Activated CD4-positive, alpha-beta memory T cell treated with anti-CD3 and anti-CD28 coated beads for 36 hours (primary cell): ENCODE data around the gene TSPAN1. TPM values are rescaled to one million over a fixed set of nuclear protein-coding genes. Genes with fewer than 3 reads are reported as not detected.

Experiments
- CTCF ChIA-PET: fragments of 350-600 bp; sonication (Branson Sonifier 250); formaldehyde crosslinking; loops from one replicate; lab custom pipeline; 2021; ENCODE audit warnings: antibody characterized with exemption, inconsistent platforms; lab: Charles Lee
- POLR2A ChIA-PET: fragments of 350-600 bp; sonication (Branson Sonifier 250); formaldehyde crosslinking; loops from one replicate; lab custom pipeline; 2021; ENCODE audit warnings: antibody characterized with exemption; lab: Charles Lee
- DNase-seq: peaks from one replicate; pipeline ENCODE4 v3.0.0-alpha.2; 2020
- H3K27ac Mint-ChIP-seq: one replicate; pipeline ENCODE4 v1.8.0; 2021; ENCODE audit warnings: mixed read lengths
- H3K27me3 Mint-ChIP-seq: one replicate; pipeline ENCODE4 v1.8.0; 2021; ENCODE audit warnings: mixed read lengths
- H3K36me3 Mint-ChIP-seq: one replicate; pipeline ENCODE4 v1.8.0; 2021; ENCODE audit warnings: mixed read lengths
- H3K4me1 Mint-ChIP-seq: one replicate; pipeline ENCODE4 v1.8.0; 2021; ENCODE audit warnings: low read depth, mixed read lengths
- H3K4me3 Mint-ChIP-seq: one replicate; pipeline ENCODE4 v1.8.0; 2021; ENCODE audit warnings: mild to moderate bottlenecking, mixed read lengths
- H3K9me3 Mint-ChIP-seq: one replicate; pipeline ENCODE4 v1.8.0; 2021; ENCODE audit warnings: mixed read lengths
- intact Hi-C: fragments of 100-400 bp; cut with micrococcal nuclease; formaldehyde crosslinking; loops from one replicate; pipeline ENCODE4 v1.15.1; 2023
- total RNA-seq, 2 experiments: library from RNA; stranded (reverse); gene quantifications; one replicate each; pipeline ENCODE4 v1.2.3, GENCODE V29; 2021

Gene TSPAN1
- total RNA-seq, 2 experiments from 2014 or later = 0.53 to 0.83 TPM

DNA sequence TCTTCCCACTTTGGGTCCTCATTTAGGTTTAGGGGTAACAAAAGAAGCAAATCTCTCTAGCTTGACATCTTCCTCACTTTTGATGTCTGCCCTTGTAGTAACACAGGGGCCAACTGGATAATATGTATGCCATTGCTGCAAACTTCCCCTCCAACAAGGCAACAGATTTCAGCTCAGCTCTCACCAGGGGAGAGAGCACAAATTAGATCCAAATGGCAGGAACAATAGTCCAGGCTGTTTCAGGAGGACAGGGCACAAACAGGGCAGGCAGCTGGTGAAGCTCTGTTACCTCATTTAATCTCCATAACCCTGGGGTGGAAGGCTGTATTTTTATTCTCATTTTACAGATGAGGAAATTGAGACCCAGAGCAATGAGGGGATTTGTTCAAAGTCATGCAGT lies 38.2 kb upstream of the TSPAN1 start:
- no peak for DNase-seq
- intact Hi-C loops = no loop called here
- H3K27me3 Mint-ChIP-seq = peaks cover 16% of the 10 kb centered on the region
- no peaks in the 10 kb centered on the region for H3K9me3 Mint-ChIP-seq
- H3K4me3 Mint-ChIP-seq = no peak overlapping the region
- ChIA-PET POLR2A (no interaction called here), CTCF (interaction anchor here (0.7 kb wide), 1 partner anchor 17 kb away, joined by 3 read pairs; no protein-coding TSS in a partner anchor)
- H3K27ac Mint-ChIP-seq = no peak overlapping the region
- no peaks in the 10 kb centered on the region for H3K36me3 Mint-ChIP-seq
- peaks cover 14% of the 10 kb centered on the region for H3K4me1 Mint-ChIP-seq

DNA sequence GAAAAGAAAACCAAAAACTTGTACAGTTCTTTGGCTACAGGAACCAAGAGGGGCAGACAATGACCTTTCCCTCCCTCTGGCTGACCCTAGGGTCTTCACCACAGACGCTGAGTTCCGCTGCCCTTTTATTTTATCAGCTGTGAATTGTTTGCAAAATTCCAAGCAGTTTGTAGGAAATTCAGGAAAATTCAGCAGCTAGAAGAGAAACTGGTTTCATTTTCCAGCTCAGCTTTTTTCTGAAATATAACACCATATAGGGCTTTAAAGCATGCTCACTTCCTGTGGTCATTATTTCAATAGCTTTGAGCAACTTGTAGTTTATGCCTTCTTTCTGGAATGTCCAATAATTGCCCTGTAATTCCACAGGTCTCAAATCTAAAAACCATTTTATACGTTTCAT lies 37.0 kb upstream of the TSPAN1 start:
- CTCF ChIA-PET = interaction anchor here (0.7 kb wide), 1 partner anchor 86 kb away, joined by 3 read pairs; no protein-coding TSS in a partner anchor
- Mint-ChIP-seq H3K36me3 (no peaks in the 10 kb centered on the region), H3K27me3 (peaks cover 15% of the 10 kb centered on the region), H3K27ac (no peak overlapping the region), H3K4me3 (no peak overlapping the region), H3K9me3 (no peaks in the 10 kb centered on the region), H3K4me1 (peaks cover 9% of the 10 kb centered on the region)
- no peak for DNase-seq
- intact Hi-C loops = no loop called here
- POLR2A ChIA-PET = no interaction called here

GRCh38 chr1:46148318-46148717 lies 26.6 kb upstream of the TSPAN1 start:
- Mint-ChIP-seq H3K36me3 (no peaks in the 10 kb centered on the region), H3K27me3 (no peaks in the 10 kb centered on the region), H3K9me3 (no peaks in the 10 kb centered on the region), H3K4me3 (no peak overlapping the region), H3K4me1 (no peaks in the 10 kb centered on the region), H3K27ac (no peak overlapping the region)
- DNase-seq = no peak
- CTCF ChIA-PET = interaction anchor here (0.6 kb wide), 1 partner anchor 385 kb away, joined by 3 read pairs; no protein-coding TSS in a partner anchor
- POLR2A ChIA-PET = no interaction called here
- intact Hi-C loops = no loop called here

- no peak for DNase-seq
- H3K27ac Mint-ChIP-seq = no peak overlapping the region
- POLR2A ChIA-PET = no interaction called here
Observed at GRCh38 chr1:46150085-46150484, 24.8 kb upstream of the TSPAN1 start.

GRCh38 chr1:46152016-46152415 lies 22.9 kb upstream of the TSPAN1 start:
- Mint-ChIP-seq H3K27ac (no peak overlapping the region), H3K36me3 (no peaks in the 10 kb centered on the region), H3K9me3 (no peaks in the 10 kb centered on the region), H3K27me3 (no peaks in the 10 kb centered on the region), H3K4me1 (no peaks in the 10 kb centered on the region), H3K4me3 (no peak overlapping the region)
- DNase-seq = no peak
- CTCF ChIA-PET = no interaction called here
- intact Hi-C loops = no loop called here
- POLR2A ChIA-PET = no interaction called here

More at GRCh38 chr1:46150085-46150484, 24.8 kb upstream of the TSPAN1 start:
- Mint-ChIP-seq H3K36me3 (no peaks in the 10 kb centered on the region), H3K9me3 (no peaks in the 10 kb centered on the region), H3K4me1 (no peaks in the 10 kb centered on the region), H3K27me3 (no peaks in the 10 kb centered on the region), H3K4me3 (no peak overlapping the region)
- CTCF ChIA-PET = no interaction called here
- intact Hi-C loops = no loop called here

- no peaks in the 10 kb centered on the region for H3K36me3 Mint-ChIP-seq
- H3K9me3 Mint-ChIP-seq = no peaks in the 10 kb centered on the region
- POLR2A ChIA-PET = no interaction called here
- no peaks in the 10 kb centered on the region for H3K4me1 Mint-ChIP-seq
- CTCF ChIA-PET = no interaction called here
- intact Hi-C loops = no loop called here
- no peaks in the 10 kb centered on the region for H3K27me3 Mint-ChIP-seq
- no peak overlapping the region for H3K27ac Mint-ChIP-seq
- H3K4me3 Mint-ChIP-seq = no peak overlapping the region
- no peak for DNase-seq
Observed at GRCh38 chr1:46153228-46153627, 21.7 kb upstream of the TSPAN1 start.

GRCh38 chr1:46153732-46154131 lies 21.2 kb upstream of the TSPAN1 start:
- Mint-ChIP-seq H3K27me3 (no peaks in the 10 kb centered on the region), H3K9me3 (no peaks in the 10 kb centered on the region), H3K27ac (no peak overlapping the region), H3K4me1 (no peaks in the 10 kb centered on the region), H3K4me3 (no peak overlapping the region), H3K36me3 (no peaks in the 10 kb centered on the region)
- intact Hi-C loops = no loop called here
- POLR2A ChIA-PET = no interaction called here
- DNase-seq = no peak
- CTCF ChIA-PET = no interaction called here

- no peaks in the 10 kb centered on the region for H3K36me3 Mint-ChIP-seq
- no peaks in the 10 kb centered on the region for H3K27me3 Mint-ChIP-seq
- H3K9me3 Mint-ChIP-seq = no peaks in the 10 kb centered on the region
- ChIA-PET CTCF (interaction anchor here (1.3 to 1.6 kb wide), 2 partner anchors 9 to 121 kb away, joined by 3 to 4 read pairs; no protein-coding TSS in a partner anchor), POLR2A (no interaction called here)
- H3K4me1 Mint-ChIP-seq = no peaks in the 10 kb centered on the region
- H3K4me3 Mint-ChIP-seq = no peak overlapping the region
- intact Hi-C loops = no loop called here
- no peak overlapping the region for H3K27ac Mint-ChIP-seq
- no peak for DNase-seq
Observed at GRCh38 chr1:46157916-46158311, 17.0 kb upstream of the TSPAN1 start.

GRCh38 chr1:46158312-46159281 lies 16.3 kb upstream of the TSPAN1 start:
- Mint-ChIP-seq H3K27ac (no peak overlapping the region), H3K4me1 (no peaks in the 10 kb centered on the region), H3K4me3 (no peak overlapping the region), H3K36me3 (no peaks in the 10 kb centered on the region), H3K27me3 (no peaks in the 10 kb centered on the region), H3K9me3 (no peaks in the 10 kb centered on the region)
- ChIA-PET CTCF (no interaction called here), POLR2A (no interaction called here)
- DNase-seq = no peak
- intact Hi-C loops = no loop called here

GRCh38 chr1:46159516-46159915 lies 15.4 kb upstream of the TSPAN1 start:
- H3K27me3 Mint-ChIP-seq = no peaks in the 10 kb centered on the region
- no peaks in the 10 kb centered on the region for H3K9me3 Mint-ChIP-seq
- H3K4me1 Mint-ChIP-seq = no peaks in the 10 kb centered on the region
- DNase-seq = no peak
- H3K36me3 Mint-ChIP-seq = no peaks in the 10 kb centered on the region
- intact Hi-C loops = no loop called here
- H3K27ac Mint-ChIP-seq = no peak overlapping the region
- ChIA-PET CTCF (interaction anchor here (1.5 kb wide), 1 partner anchor 64 kb away, joined by 5 read pairs; no protein-coding TSS in a partner anchor), POLR2A (no interaction called here)
- H3K4me3 Mint-ChIP-seq = no peak overlapping the region

GRCh38 chr1:46160212-46160611 lies 14.7 kb upstream of the TSPAN1 start:
- ChIA-PET POLR2A (no interaction called here), CTCF (interaction anchor here (1.5 kb wide), 1 partner anchor 64 kb away, joined by 5 read pairs; no protein-coding TSS in a partner anchor)
- Mint-ChIP-seq H3K36me3 (no peaks in the 10 kb centered on the region), H3K4me1 (no peaks in the 10 kb centered on the region), H3K9me3 (no peaks in the 10 kb centered on the region), H3K27me3 (no peaks in the 10 kb centered on the region), H3K4me3 (no peak overlapping the region), H3K27ac (no peak overlapping the region)
- DNase-seq = no peak
- intact Hi-C loops = no loop called here
